HepG2 (cell line): ENCODE measurements around the gene TNFSF15. TPM values are rescaled to one million over a fixed set of nuclear protein-coding genes. Genes with fewer than 3 reads are reported as not detected.

Source experiments
- ATAC-seq: fragments of 200-7000 bp; cut with Tn5 transposase; 3 replicates; pipeline ENCODE4 v1.9.1; 2020; ENCODE audit warnings: mild to moderate bottlenecking, moderate library complexity
- BruUV-seq: library from RNA; stranded (reverse); fragments of 400-500 nt; replicated peaks from 2 replicates; lab custom pipeline; 2021; lab: Mats Ljungman, UMichigan
- CTCF ChIA-PET: fragments of 300-600 bp; formaldehyde crosslinking; extraction: SDS; loops from one replicate; lab custom pipeline; 2021; ENCODE audit warnings: low total read pairs, inconsistent platforms, low intra/inter-chr PET ratio; lab: Yijun Ruan, JAX
- POLR2A ChIA-PET: fragments of 350-600 bp; sonication (Branson Sonifier 250); formaldehyde crosslinking; loops from one replicate; lab custom pipeline; 2020; ENCODE audit warnings: antibody characterized with exemption, inconsistent platforms; lab: Yijun Ruan, JAX
- DNase-seq: peaks from one replicate; pipeline ENCODE4 v3.0.0-alpha.2; 2015; ENCODE audit warnings: low spot score
- FAIRE-seq: peaks from 3 replicates; lab custom pipeline; 2011; peaks lifted over from hg19 to GRCh38; lab: Jason Lieb, UNC
- H2AFZ ChIP-seq: one replicate; pipeline ENCODE4 v1.6.1; 2011; ENCODE audit warnings: low read length, inconsistent platforms
- H3K27ac ChIP-seq: fragments of 300-600 bp; 3 replicates; pipeline ENCODE4 v1.8.0; 2011; ENCODE audit warnings: mixed run types, mild to moderate bottlenecking, mixed read lengths, low read length, inconsistent platforms; ENCODE audit not compliant: insufficient read depth; ENCODE audit errors: extremely low read length
- H3K27me3 ChIP-seq, 2 experiments: fragments of 200-600 bp in 1 of 2; 2 replicates in 1 of 2; 3 replicates in 1 of 2; pipeline versions ENCODE4 v1.6.0 to v1.8.0; 2011; ENCODE audit warnings: low read length in 2 of 2, mild to moderate bottlenecking in 2 of 2, moderate library complexity in 2 of 2, inconsistent platforms in 1 of 2; ENCODE audit not compliant: insufficient read depth in 2 of 2, control insufficient read depth in 1 of 2
- H3K36me3 ChIP-seq, 2 experiments: fragments of 200-600 bp in 1 of 2; replicated peaks in 1 of 2; 2 replicates in 1 of 2; 3 replicates in 1 of 2; pipeline versions ENCODE4 v1.5.1 to v1.8.0; 2011; ENCODE audit warnings: low read length in 2 of 2, inconsistent platforms in 1 of 2; ENCODE audit not compliant: insufficient read depth in 2 of 2, control insufficient read depth in 1 of 2
- H3K4me1 ChIP-seq: 2 replicates; pipeline ENCODE4 v1.5.1; 2012; ENCODE audit warnings: low read length, inconsistent platforms; ENCODE audit not compliant: insufficient read depth
- H3K4me2 ChIP-seq: 2 replicates; pipeline ENCODE4 v1.6.0; 2011; ENCODE audit warnings: low read depth, low read length, inconsistent platforms
- H3K4me3 ChIP-seq, 3 experiments: fragments of 200-600 bp in 1 of 3; sonication (generic), shearing (Covaris generic) in 1 of 3; replicated peaks in 1 of 3; 2 replicates each; pipeline ENCODE4 v1.5.1; 2011 to 2016; ENCODE audit warnings: low read length in 3 of 3, inconsistent platforms in 2 of 3, low read depth in 2 of 3, mild to moderate bottlenecking in 2 of 3, control low read depth in 1 of 3, mixed read lengths in 1 of 3; ENCODE audit not compliant: insufficient read depth in 1 of 3
- H3K79me2 ChIP-seq: one replicate; pipeline ENCODE4 v1.6.1; 2011; ENCODE audit warnings: low read length, inconsistent platforms; ENCODE audit not compliant: insufficient read depth
- H3K9ac ChIP-seq: 2 replicates; pipeline ENCODE4 v1.6.0; 2011; ENCODE audit warnings: mild to moderate bottlenecking, low read depth, low read length, inconsistent platforms; ENCODE audit not compliant: insufficient read depth
- H3K9me3 ChIP-seq: 2 replicates; pipeline ENCODE4 v1.5.1; 2012; ENCODE audit warnings: mild to moderate bottlenecking, low read length
- H4K20me1 ChIP-seq: 2 replicates; pipeline ENCODE4 v1.6.0; 2011; ENCODE audit warnings: inconsistent platforms, mild to moderate bottlenecking, low read length, moderate library complexity; ENCODE audit not compliant: insufficient read depth
- ATF7 ChIP-seq, 2 experiments: fragments of 450-650 bp in 1 of 2; sonication (generic) in 1 of 2; formaldehyde crosslinking in 1 of 2; IDR thresholded peaks; 2 replicates each; pipeline versions ENCODE4 v1.4.0 to v1.6.1; 2016 to 2020; ENCODE audit warnings: antibody characterized with exemption in 1 of 2, mild to moderate bottlenecking in 1 of 2, missing genetic modification reagents in 1 of 2
- HINFP ChIP-seq: sonication (generic); formaldehyde crosslinking; IDR thresholded peaks from 2 replicates; pipeline ENCODE4 v1.4.0; 2020; ENCODE audit warnings: low read depth, mild to moderate bottlenecking, missing genetic modification reagents
- HNRNPLL ChIP-seq: fragments of 200-400 bp; formaldehyde crosslinking; IDR thresholded peaks from 2 replicates; pipeline ENCODE4 v1.6.1; 2017; ENCODE audit warnings: mild to moderate bottlenecking, low read depth, low read length; ENCODE audit not compliant: poor library complexity, severe bottlenecking
- LCORL ChIP-seq, 2 experiments: fragments of 450-650 bp in 1 of 2; sonication (generic) in 1 of 2; formaldehyde crosslinking in 1 of 2; IDR thresholded peaks; 2 replicates each; pipeline versions ENCODE4 v1.5.0 to v1.6.1; 2017 to 2020; ENCODE audit warnings: antibody characterized with exemption in 1 of 2, missing genetic modification reagents in 1 of 2
- NR2F6 ChIP-seq, 2 experiments: IDR thresholded peaks; 2 replicates each; pipeline ENCODE4 v1.6.1; 2016; ENCODE audit warnings: antibody characterized with exemption in 1 of 2, mild to moderate bottlenecking in 1 of 2
- ZNF512B ChIP-seq: sonication (generic); formaldehyde crosslinking; IDR thresholded peaks from 2 replicates; pipeline ENCODE4 v1.5.1; 2020; ENCODE audit warnings: missing genetic modification reagents, mild to moderate bottlenecking, borderline replicate concordance
- WGBS: methylation state at CpG from one replicate; pipeline ENCODE4 v1.1.6; 2017; ENCODE audit warnings: low lambda C conversion rate; 5-methylcytosine and 5-hydroxymethylcytosine counted together
- in situ Hi-C: cut with HindIII; loops from 2 replicates; pipeline ENCODE4 v1.10.0; 2017; ENCODE audit warnings: low pct_unique_long_range_greater_than_20kb; ENCODE audit not compliant: extremely low pct_ligation_motif_present
- intact Hi-C: fragments of 100-400 bp; cut with micrococcal nuclease; formaldehyde crosslinking; loops from one replicate; pipeline ENCODE4 v1.10.0; 2022; ENCODE audit not compliant: unreplicated experiment
- polyA plus RNA-seq, 8 experiments: library from polyadenylated mRNA; depleted of rRNA in 3 of 8; stranded (reverse) in 7 of 8; unstranded in 1 of 8; fragments of >200 nt; fragmentation: Illumina TruSeq in 4 of 8; extraction: Trizol in 4 of 8; gene quantifications; 2 replicates each; pipeline versions ENCODE4 v1.2.1 to v1.2.3, GENCODE V29; 2011 to 2016; ENCODE audit warnings: low read depth in 4 of 8, missing spikeins in 1 of 8, mixed read lengths in 1 of 8; ENCODE audit not compliant: insufficient read depth in 1 of 8
- total RNA-seq, 5 experiments: library from RNA; depleted of rRNA; stranded (reverse); fragments of >200 nt; fragmentation: Illumina TruSeq; extraction: Trizol; gene quantifications; 2 replicates each; pipeline ENCODE4 v1.2.3, GENCODE V29; 2016; ENCODE audit warnings: low read depth in 1 of 5

Gene TNFSF15
- total and polyA plus RNA-seq, 2 of the 13 experiments (the other 11 are each of a cell fraction or from before 2014, with no cell fraction given): 0.02 to 0.03 TPM

- DNase-seq (no peak), ATAC-seq (no peak), FAIRE-seq (no peak)
- CTCF ChIA-PET: interaction anchor here (2.4 to 4.1 kb wide), 3 partner anchors 170 to 277 kb away, joined by 22 to 35 read pairs (median 34); no protein-coding TSS in a partner anchor
- Histone ChIP-seq H3K9ac (no peak overlapping the region), H2AFZ (no peak overlapping the region), H3K27ac (no peak overlapping the region), H3K4me3 (no peak overlapping the region), H4K20me1 (no peaks in the 10 kb centered on the region), H3K4me2 (no peak overlapping the region), H3K79me2 (no peaks in the 10 kb centered on the region), H3K36me3 (no peaks in the 10 kb centered on the region), H3K4me1 (peaks cover 5% of the 10 kb centered on the region; the same call in 1 of the 2 replicates), H3K27me3 (no peaks in the 10 kb centered on the region), H3K9me3 (no peaks in the 10 kb centered on the region)
- in situ Hi-C loops (loop anchor here (5.0 to 10.0 kb wide), 2 partner anchors 169 to 277 kb away; no protein-coding TSS in a partner anchor), intact Hi-C loops (no loop called here)
- POLR2A ChIA-PET: interaction anchor here (1.0 kb wide), 1 partner anchor 169 kb away, joined by 3 read pairs; no protein-coding TSS in a partner anchor
- BruUV-seq: no TSS peak
- WGBS: 52% methylated on average over 4 of the region's 4 CpGs
- TF ChIP-seq HNRNPLL: no peak
- no peak for TF ChIP-seq NR2F6 (IDR thresholded peaks at IDR 0.05)
- no peak for TF ChIP-seq NR2F6 (CRISPR knock-in tag; IDR thresholded peaks at IDR 0.05)
- no peak for TF ChIP-seq ATF7 (IDR thresholded peaks at IDR 0.05)
- no peak for TF ChIP-seq ATF7 (CRISPR knock-in tag; IDR thresholded peaks at IDR 0.05)
- TF ChIP-seq HINFP (CRISPR knock-in tag): no peak
- TF ChIP-seq ZNF512B (CRISPR knock-in tag): no peak
- no peak for TF ChIP-seq LCORL (IDR thresholded peaks at IDR 0.05)
- no peak for TF ChIP-seq LCORL (CRISPR knock-in tag; IDR thresholded peaks at IDR 0.05)
Observed at GRCh38 chr9:114737847-114738246, 68.0 kb downstream of the TNFSF15 start.
